ENCODE results near the gene DIAPH2.

DIAPH2 gene

GRCh38 chrX:97504431-97504830 lies 819.8 kb downstream of the DIAPH2 start:
- no peak for DNase-seq (ENCODE audit: low read depth)
- no peak overlapping the region for H3K4me3 ChIP-seq (ENCODE audit: low read length)
- no peak for TF ChIP-seq CTCF (conservative IDR thresholded peaks at IDR 0.05; ENCODE audit: low read depth, low read length)

- no peak for TF ChIP-seq CTCF (conservative IDR thresholded peaks at IDR 0.05; ENCODE audit: low read depth, low read length)
- no peak overlapping the region for H3K4me3 ChIP-seq (ENCODE audit: low read length)
- DNase-seq (ENCODE audit: low read depth) = no peak
Measured at GRCh38 chrX:97517763-97518162, 833.1 kb downstream of the DIAPH2 start.

- no peak for DNase-seq (ENCODE audit: low read depth)
- no peak overlapping the region for H3K4me3 ChIP-seq (ENCODE audit: low read length)
- TF ChIP-seq CTCF (conservative IDR thresholded peaks at IDR 0.05; ENCODE audit: low read depth, low read length) = no peak
Measured at GRCh38 chrX:97522307-97522706, 837.7 kb downstream of the DIAPH2 start.

DNA sequence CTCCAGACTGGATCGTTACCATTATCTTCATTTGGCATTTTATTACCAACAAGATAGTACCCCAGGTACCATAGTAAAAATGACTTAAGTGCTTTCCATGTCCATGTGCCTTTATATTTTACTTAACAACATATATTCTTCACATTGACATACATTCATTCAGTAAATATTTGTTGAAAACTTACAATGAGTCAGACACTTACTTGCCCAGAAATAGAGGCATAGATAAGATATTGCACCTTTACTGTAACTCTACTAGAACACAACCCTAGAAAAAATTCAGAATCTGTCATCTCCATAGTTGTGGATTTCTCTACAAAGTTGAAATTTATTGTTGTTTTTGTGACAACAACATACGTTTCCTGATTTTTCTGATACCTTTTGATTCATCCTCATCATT lies 839.7 kb downstream of the DIAPH2 start:
- no peak for TF ChIP-seq CTCF (conservative IDR thresholded peaks at IDR 0.05; ENCODE audit: low read depth, low read length)
- no peak overlapping the region for H3K4me3 ChIP-seq (ENCODE audit: low read length)

DNA sequence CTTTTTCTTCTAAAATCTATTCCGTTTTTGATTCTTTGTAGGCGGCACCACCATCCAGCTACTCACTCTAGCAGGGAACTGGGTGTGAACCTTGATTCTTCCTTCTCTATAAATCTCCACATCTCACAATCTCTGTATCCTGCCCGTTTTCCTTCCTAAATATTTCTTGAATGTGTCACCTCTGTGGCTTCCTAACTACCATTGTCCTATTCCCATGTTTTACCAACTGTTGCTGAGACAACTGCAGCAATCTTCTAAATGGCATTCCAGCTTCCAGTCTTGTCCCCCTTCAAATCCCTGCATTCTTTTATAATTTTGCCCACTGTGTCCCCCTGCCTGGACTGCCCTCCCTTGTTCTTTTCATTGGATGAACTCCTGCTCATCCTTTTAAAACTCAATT lies 840.4 kb downstream of the DIAPH2 start:
- no peak for TF ChIP-seq CTCF (conservative IDR thresholded peaks at IDR 0.05; ENCODE audit: low read depth, low read length)
- DNase-seq (ENCODE audit: low read depth) = no peak
- no peak overlapping the region for H3K4me3 ChIP-seq (ENCODE audit: low read length)

More for the DNA sequence above, 839.7 kb downstream of the DIAPH2 start:
- no peak for DNase-seq (ENCODE audit: low read depth)

DNA sequence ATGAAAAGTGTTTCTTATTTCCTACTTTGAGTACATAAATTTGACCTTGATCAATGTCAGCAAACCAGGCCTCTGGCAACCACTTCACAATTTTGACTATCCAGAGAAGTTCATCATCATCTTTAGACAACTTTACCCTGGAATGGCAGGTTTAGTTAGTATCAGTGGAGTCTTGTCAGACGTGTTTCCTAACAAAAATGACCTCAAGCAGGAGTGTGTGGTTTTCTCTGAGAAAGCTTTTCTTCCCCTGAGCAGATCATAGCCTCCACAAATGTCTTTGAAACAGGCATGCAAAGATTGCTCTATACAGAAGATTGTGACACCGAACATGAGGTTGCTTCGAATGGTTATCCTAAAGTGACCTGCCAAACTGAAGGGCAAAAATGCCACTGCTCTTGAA lies 841.3 kb downstream of the DIAPH2 start:
- TF ChIP-seq CTCF (conservative IDR thresholded peaks at IDR 0.05; ENCODE audit: low read depth, low read length) = no peak
- H3K4me3 ChIP-seq (ENCODE audit: low read length) = no peak overlapping the region
- no peak for DNase-seq (ENCODE audit: low read depth)

DNA sequence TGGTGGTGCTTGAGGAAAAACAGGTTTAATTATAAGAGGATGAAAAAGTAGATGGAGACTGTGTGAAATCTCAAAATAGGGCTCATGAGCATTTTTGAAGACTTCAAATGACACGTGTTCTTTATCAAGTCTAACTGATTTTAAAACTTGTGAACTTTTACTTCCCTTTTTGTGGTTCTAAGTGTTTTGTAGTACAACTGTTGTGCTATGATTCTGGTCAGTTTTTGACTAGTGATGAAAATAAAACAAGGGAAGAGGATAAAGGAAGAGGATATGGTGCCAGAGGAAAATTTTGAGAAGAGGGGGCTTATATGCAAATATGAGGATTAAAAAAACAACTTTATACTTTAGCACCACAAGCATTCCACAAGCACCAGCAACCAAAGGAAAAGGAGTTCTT lies 843.1 kb downstream of the DIAPH2 start:
- DNase-seq (ENCODE audit: low read depth) = no peak
- no peak overlapping the region for H3K4me3 ChIP-seq (ENCODE audit: low read length)
- TF ChIP-seq CTCF (conservative IDR thresholded peaks at IDR 0.05; ENCODE audit: low read depth, low read length) = no peak

Measured in retinal pigment epithelial cell (primary cell).